Ishikawa (cell line): ENCODE data around the gene RAPGEF5.
A peak's percentile ranks its signal among the peaks of the same experiment; 100 is the strongest.

Experiments used
- CEBPB ChIP-seq: IDR thresholded peaks from 2 replicates; pipeline ENCODE4 v1.6.1; 2012
- CREB1 ChIP-seq: IDR thresholded peaks from 2 replicates; pipeline ENCODE4 v1.6.1; 2012; ENCODE audit warnings: low read depth
- EGR1 ChIP-seq: IDR thresholded peaks from 2 replicates; pipeline ENCODE4 v1.6.1; 2012
- EP300 ChIP-seq: IDR thresholded peaks from 2 replicates; pipeline ENCODE4 v1.6.1; 2012; ENCODE audit warnings: borderline replicate concordance
- FOXM1 ChIP-seq: IDR thresholded peaks from 2 replicates; pipeline ENCODE4 v1.6.1; 2012; ENCODE audit warnings: low read depth, borderline replicate concordance
- NFIC ChIP-seq: IDR thresholded peaks from 2 replicates; pipeline ENCODE4 v1.6.1; 2012
- RAD21 ChIP-seq: IDR thresholded peaks from 2 replicates; pipeline ENCODE4 v1.6.1; 2012; ENCODE audit warnings: low read depth
- REST ChIP-seq: IDR thresholded peaks from 2 replicates; pipeline ENCODE4 v1.6.1; 2012; ENCODE audit warnings: low read depth, mild to moderate bottlenecking
- TAF1 ChIP-seq: IDR thresholded peaks from 2 replicates; pipeline ENCODE4 v1.6.1; 2012; ENCODE audit warnings: low read depth, mild to moderate bottlenecking
- TCF12 ChIP-seq: IDR thresholded peaks from 2 replicates; pipeline ENCODE4 v1.6.1; 2012; ENCODE audit warnings: low read depth
- TEAD4 ChIP-seq: IDR thresholded peaks from 2 replicates; pipeline ENCODE4 v1.6.1; 2012
- USF1 ChIP-seq: IDR thresholded peaks from 2 replicates; pipeline ENCODE4 v1.6.1; 2012
- YY1 ChIP-seq: IDR thresholded peaks from 2 replicates; pipeline ENCODE4 v1.6.1; 2012; ENCODE audit warnings: low read depth
- ZBTB7A ChIP-seq: IDR thresholded peaks from 2 replicates; pipeline ENCODE4 v1.6.1; 2012; ENCODE audit warnings: low read depth
- TF ChIP-seq, protein P1 (sequence below): IDR thresholded peaks from 2 replicates; pipeline ENCODE4 v1.6.1; 2012

The RAPGEF5 gene

GRCh38 chr7:22372863-22373262 lies 15.9 kb upstream of the RAPGEF5 start:
- TF ChIP-seq FOXM1 (no peak), TAF1 (no peak), CEBPB (no peak), EGR1 (no peak), EP300 (no peak), ZBTB7A (no peak), RAD21 (no peak), YY1 (no peak), USF1 (no peak)
- TF ChIP-seq, protein P1, sequence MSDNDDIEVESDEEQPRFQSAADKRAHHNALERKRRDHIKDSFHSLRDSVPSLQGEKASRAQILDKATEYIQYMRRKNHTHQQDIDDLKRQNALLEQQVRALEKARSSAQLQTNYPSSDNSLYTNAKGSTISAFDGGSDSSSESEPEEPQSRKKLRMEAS = no peak

DNA sequence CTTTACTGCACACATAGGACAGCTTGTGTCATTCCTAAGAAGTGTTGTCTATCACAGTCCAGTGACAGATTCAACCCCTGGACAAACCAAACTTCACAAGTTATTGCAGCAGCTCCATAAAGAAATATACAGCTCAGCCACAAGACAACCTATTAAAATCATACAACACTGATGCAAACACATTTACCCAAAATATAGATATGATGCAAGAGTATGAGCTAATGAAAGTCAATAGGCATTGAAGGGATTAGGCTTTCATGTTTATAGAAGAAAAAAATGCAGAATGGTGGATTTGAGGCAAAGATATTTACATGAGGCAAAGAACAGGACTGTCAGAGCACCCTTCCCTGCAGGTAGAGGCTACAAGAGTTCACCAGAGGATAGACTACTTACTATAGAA lies 14.9 kb upstream of the RAPGEF5 start:
- TF ChIP-seq FOXM1 (no peak), NFIC (no peak), EGR1 (no peak), TAF1 (no peak), CEBPB (no peak), TEAD4 (no peak), CREB1 (no peak), TCF12 (no peak)
- TF ChIP-seq, protein P1 = no peak

DNA sequence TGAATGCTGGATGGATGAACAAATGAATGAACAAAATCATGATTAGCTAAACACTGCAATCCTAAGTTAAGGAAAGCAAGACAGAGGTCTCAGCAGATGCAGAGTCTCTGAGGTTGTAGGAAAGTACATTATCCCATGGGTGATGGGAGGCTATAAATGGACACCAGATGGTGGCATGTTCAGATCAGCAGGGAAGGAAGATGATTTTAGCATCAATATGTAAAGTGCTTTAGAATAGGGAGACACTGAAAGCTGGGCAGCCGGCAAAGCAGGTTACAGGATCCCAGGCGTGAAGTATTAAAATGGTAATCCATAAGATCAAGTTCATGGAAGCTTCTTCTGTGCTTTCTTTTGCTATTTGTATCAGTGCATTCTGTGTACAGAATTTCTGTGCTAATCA lies 7.9 kb upstream of the RAPGEF5 start:
- TF ChIP-seq YY1 (no peak), CEBPB (no peak), EGR1 (no peak), CREB1 (no peak), TEAD4 (no peak), FOXM1 (no peak), REST (no peak), ZBTB7A (no peak), TAF1 (no peak), TCF12 (no peak), NFIC (no peak), RAD21 (no peak), USF1 (no peak), EP300 (no peak)
- TF ChIP-seq, protein P1 = no peak

DNA sequence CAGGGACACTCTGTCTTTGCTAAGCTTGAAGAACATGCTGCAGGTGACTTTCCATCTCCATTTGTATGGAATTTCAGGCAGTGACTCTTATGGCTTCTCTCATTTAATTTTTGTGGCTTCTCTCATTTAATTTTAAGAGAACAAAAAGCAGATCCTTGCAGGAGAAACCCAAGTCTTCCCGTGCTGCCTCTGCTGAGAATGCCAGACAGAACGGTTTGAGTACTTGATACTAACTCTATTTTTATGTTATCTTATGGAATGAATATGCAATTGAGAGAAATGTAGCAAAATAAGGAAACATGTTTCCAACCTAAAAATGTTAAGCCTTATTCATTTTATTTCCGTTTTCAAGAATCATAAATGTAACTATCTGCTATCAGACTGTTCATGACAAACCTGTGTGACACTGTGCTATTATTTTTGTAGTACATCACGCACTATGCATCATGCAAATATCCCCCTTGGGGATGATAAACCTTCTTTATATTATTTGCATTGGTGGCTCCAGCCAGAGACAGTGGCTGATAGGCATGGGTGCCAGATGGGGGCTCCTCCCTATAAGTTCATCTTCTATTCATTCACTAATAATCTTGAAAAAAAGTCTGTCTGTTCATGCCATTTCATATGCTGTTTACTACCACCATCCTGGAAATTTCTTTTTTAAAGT lies 6.9 kb upstream of the RAPGEF5 start:
- no peak for TF ChIP-seq ZBTB7A
- TF ChIP-seq TCF12 = no peak
- TF ChIP-seq CEBPB = no peak
- no peak for TF ChIP-seq TEAD4
- no peak for TF ChIP-seq YY1
- no peak for TF ChIP-seq USF1
- no peak for TF ChIP-seq EP300
- TF ChIP-seq TAF1 = no peak
- TF ChIP-seq FOXM1 = no peak
- no peak for TF ChIP-seq RAD21
- TF ChIP-seq CREB1 = no peak

DNA sequence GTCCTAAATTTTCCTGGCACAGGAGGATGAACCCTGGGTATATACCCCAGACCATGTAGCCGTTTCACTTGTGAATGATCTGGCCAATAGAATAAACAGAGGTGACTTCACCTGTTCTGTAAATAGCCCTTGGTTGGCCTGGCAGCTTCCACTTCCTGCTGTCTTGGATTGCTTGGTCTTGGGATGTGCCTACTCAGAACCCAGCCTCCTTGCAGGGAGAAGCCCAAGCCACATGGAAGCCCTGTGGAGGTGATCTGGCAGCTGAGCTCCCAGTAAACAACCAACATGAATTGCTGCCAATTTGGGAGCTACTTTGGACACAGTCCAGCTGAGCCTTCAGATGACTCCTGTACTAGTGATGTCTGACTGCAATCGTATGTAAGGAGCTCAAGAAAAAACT lies 4.8 kb upstream of the RAPGEF5 start:
- TF ChIP-seq REST (no peak), USF1 (no peak), NFIC (peak; percentile 51; the same call in 1 of the 2 replicates), TCF12 (no peak)
